Fibroblast of lung (primary cell): Measurements from ENCODE around the gene SOAT1.

Experiments used
- CTCF ChIP-seq, 2 donors: IDR thresholded peaks in 1 of 2; conservative IDR thresholded peaks in 1 of 2; 1 replicate in 1 of 2; 2 replicates in 1 of 2; pipeline ENCODE4 v1.5.1; 2011 to 2012; ENCODE audit warnings: low read length in 2 of 2, control low read depth in 1 of 2, inconsistent platforms in 1 of 2, low read depth in 1 of 2, mild to moderate bottlenecking in 1 of 2
- EZH2 ChIP-seq: IDR thresholded peaks from 2 replicates; pipeline ENCODE4 v1.5.1; 2012; ENCODE audit warnings: low read length, control low read depth, mild to moderate bottlenecking; ENCODE audit errors: missing control alignments

- TF ChIP-seq CTCF (conservative IDR thresholded peaks at IDR 0.05 in 1 of 2, IDR thresholded peaks at IDR 0.05 in 1 of 2; ENCODE audit: low read depth in 1 of 2, low read length in 2 of 2) = no peak
- no peak for TF ChIP-seq EZH2
Observed at GRCh38 chr1:179247923-179248322, 45.7 kb upstream of the SOAT1 start.
